Posterior cingulate gyrus (tissue), 11 donors: ENCODE measurements around the gene EMC7.
A peak's percentile ranks its signal among the peaks of the same experiment; 100 is the strongest.
"Not testable (repeated sequence)": the region's sequence is repeated elsewhere in the genome, so short reads cannot be mapped to it uniquely, and the experiment has no call there.

Experiments
- DNase-seq, 10 donors: peaks; one replicate each; pipeline versions ENCODE4 v3.0.0 to v3.0.0-alpha.2; 2020 to 2021; ENCODE audit warnings: mixed read lengths in 3 of 10
- intact Hi-C: fragments of 100-400 bp; cut with DNase I; formaldehyde crosslinking; loops from one replicate; pipeline ENCODE4 v1.15.1; 2023

The EMC7 gene

DNA sequence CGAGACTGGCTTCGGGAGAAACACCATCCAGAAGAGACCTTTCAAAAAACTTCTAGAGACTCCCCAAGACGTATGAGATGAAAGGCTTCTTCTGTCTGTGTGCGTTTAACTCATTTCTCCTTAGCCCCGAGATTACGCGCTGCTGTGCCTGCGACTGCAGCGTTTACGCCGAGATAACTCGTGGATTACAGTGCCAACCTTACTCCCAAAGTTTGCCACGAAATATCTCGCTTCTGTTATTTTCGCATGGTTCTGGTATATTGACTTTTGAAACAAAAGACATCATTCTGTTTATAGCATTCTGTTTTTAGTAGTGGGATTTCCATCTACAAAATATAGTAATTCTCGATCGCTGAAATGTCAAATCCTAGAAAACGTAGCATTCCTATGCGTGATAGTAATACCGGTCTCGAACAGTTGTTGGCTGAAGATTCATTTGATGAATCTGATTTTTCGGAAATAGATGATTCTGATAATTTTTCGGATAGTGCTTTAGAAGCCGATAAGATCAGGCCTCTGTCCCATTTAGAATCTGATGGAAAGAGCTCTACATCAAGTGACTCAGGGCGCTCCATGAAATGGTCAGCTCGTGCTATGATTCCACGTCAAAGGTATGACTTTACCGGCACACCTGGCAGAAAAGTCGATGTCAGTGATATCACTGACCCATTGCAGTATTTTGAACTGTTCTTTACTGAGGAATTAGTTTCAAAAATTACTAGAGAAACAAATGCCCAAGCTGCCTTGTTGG is 688 bp upstream of the EMC7 start:
- intact Hi-C loops: loop anchor here (2.0 kb wide), 1 partner anchor 64 kb away; the partner anchor contains the start of gene AVEN
- DNase-seq: peak in 1 of 10 donors; percentile 17

DNA sequence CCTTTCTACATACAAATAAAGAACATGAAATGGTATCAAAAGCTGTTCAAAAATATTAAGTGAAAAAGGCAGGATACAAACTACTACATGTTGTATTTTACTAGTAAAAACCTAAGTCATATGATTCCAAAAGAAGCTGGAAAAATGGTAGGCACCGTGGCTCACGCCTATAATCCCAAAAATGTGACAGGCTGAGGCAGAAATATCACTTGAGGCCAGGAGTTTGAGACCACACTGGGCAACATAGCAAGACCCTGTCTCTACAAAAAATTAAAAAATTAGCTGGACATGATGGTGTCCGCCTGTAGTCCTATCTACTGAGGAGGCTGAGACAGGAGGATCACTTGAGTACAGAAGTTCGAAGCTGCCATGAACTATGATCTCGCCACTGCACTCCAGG is 1.7 kb downstream of the EMC7 start:
- DNase-seq: peak in 1 of 10 donors; percentile 24
- intact Hi-C loops: no loop called here

DNA sequence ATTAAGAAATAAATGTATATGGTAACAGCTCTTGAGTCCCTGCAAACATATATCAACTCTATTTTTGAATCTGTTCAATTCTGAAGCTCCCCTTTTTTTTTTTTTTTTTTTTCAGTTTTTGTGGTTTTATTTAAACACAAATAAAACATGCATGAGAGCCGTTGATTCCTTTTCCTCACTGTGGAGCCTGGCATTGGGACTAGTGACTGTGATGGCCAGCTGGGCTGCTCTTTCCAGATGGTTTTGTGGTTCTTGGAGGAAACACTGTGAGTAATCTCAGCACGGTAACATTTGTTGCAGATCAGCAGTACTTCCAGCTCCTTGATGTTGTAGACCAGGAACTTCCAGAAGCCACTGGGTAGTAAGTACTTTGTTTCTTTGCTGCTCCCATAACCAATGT is 15.9 kb downstream of the EMC7 start:
- DNase-seq: no peak
- intact Hi-C loops: no loop called here

DNA sequence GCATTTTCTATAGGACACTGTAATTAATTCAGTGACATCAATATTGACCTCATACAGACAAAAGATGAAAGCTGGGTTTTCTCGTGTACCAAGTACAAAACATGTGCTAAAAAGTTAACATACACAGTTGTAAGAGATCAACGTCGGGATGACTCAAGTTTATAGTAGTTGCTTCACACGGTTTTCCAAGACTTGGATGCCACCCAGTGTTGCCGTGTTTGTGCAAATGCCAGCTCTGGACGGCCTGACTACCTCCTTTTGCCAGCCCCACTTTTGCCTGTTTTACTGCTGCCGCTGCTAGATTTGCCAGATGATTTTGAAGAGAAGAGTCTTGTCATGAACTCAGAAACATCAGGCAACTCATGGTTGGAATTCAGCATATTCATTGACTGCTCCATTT is 17.6 kb downstream of the EMC7 start:
- DNase-seq: peak in 7 of 10 donors; percentile 18 to 88 (median 42)
- intact Hi-C loops: no loop called here

DNA sequence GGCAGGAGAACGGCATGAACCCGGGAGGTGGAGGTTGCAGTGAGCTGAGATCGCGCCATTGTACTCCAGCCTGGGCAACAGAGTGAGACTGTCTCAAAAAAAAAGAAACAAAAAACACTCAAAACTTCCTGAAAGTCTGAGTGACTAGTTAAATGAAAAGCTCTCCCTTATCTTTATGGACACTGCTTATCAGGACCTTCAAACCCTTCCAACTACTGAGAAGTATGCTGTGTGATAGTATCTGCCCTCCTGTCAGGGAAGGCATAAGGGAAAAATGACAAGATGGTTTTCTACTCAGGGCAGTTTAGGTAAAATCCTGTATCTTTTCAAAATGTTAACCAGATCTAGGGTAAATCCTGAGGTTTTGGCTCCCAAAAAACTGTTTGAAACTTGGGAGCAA is 21.8 kb downstream of the EMC7 start:
- DNase-seq: no peak
- intact Hi-C loops: no loop called here

DNA sequence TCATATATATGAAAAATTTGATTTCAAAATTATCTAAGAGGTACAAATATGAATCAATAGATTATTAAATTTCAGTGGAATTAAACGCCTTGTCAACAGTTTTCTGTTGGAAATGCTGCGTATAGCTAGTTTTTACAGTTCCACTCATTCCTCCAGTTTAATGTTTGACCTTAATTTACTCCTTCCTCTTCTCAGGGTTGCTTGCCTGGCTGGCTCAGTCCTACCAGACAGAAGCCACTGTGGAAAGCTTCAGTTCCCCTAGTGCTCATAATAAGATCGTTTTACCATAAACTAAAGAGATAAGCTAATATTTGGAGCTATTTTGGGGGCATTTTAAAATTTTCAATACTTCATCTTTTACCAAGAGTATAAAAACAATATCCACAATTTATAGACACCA is 22.8 kb downstream of the EMC7 start:
- no peak for DNase-seq
- intact Hi-C loops: no loop called here

DNA sequence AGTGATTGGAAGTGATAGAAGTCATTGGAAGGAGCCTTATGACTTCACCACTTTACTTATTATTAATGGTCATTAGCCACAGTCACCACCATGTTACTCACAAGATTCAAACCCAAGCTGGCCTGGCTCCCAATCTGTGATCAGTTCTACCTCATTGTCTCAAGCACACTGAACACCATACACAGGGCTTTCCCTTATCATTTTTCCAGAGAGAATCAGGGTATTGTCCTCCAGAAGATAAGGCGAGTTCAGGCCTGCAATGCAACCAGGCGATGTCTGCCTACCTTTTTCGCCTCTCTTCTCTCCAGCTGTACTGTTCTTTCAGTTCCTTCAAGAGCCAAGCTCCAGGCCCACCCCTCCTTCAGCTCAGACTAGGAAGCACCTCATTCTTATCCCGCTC is 24.9 kb downstream of the EMC7 start:
- DNase-seq: no peak
- intact Hi-C loops: no loop called here

DNA sequence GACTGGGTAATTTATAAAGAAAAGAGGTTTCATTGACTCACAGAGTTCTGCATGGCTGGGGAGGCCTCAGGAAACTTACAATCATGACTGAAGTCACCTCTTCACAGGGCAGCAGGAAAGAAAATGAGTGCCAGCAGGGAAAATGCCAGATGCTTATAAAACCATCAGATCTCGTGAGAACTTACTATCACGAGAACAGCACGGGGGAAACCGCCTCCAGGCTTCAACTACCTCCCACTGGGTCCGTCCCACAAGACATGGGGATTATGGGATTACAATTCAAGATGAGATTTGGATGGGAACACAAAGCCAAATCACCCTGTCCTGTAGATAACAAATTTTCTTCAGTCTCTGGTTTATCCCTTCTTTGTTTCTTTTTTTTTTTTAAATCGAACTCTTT is 31.7 kb downstream of the EMC7 start:
- DNase-seq: no peak
- intact Hi-C loops: no loop called here

DNA sequence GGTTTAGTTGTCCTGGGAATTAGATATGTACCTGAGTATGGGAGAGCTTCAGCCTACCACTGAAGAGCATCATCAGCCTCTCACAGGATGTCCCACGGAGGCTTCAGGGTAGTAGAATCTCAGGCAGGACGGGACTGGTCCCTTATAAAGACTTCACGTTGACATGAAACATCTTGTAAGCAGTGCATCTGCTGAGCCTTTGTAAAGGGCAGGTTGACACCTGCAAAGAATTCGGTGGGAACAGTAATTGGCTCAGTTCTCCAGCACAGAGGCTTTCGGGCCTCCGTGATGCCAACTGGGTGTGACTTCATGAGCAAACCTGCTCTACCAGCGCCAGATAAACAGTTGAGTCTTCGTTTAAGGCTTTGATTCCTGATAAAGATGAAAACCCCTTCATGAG is 35.7 kb downstream of the EMC7 start:
- DNase-seq: no peak
- intact Hi-C loops: no loop called here

DNA sequence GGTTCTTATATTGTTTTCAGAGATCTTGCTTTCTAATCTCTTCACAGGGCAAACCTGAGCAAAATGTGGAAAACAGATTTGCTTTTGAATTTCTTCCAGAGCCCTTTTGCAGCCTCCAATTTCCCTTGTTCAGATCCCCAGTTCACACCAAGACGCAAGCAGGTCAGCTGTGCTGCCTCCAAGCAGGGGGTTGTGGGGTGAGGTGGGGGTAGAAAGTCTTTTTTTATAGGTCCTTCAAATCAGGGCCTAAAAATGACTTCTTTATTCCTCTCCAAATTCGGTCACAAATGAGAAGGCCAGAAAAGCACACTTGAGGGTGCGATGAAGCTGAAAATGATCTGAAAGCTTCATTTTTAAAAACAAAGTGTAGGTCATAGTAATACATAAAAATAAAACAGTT is 36.4 kb downstream of the EMC7 start:
- intact Hi-C loops: no loop called here
- no peak for DNase-seq

DNA sequence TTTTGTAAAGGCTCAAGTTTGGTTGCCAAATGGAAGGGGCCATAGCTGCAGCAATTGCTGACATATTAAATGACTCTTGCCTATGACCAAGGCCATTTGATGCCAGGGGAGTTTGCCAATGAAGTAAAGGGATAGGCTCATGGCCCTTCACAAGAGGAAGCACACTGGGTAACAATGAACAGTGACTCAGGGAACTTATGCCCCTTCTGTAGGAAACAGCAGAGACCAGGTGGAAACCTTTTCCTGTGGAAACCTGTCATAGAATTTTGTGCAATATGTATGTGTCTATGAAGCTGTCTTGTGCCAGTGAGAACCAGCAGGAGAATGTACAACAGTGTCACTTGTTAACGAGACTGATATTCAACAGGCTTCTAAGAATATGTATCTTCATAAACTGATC is 37.2 kb downstream of the EMC7 start:
- intact Hi-C loops: loop anchor here (5.0 kb wide), 1 partner anchor 303 kb away; the partner anchor contains the start of gene LPCAT4
- no peak for DNase-seq

DNA sequence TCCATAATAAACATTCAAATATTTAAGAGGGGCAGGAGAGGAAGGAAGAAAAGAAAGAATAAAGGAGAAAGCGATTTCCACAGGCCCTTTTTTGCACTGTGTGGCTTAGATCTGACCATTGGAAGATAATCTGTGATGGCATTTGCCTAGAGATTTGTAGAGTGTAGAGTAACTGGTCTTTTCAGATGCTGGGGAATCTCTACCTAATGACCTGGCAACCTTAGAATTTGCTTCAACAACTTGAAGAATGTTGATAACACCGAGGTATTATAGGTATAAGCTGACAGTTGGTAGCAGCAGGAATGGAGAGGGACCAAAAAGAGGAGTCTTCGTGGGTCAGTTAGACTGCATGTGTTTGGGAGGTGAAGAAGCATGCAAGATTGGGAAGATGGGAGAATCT is 41.7 kb downstream of the EMC7 start:
- intact Hi-C loops: loop anchor here (5.0 kb wide), 1 partner anchor 307 kb away; the partner anchor contains the start of gene LPCAT4
- DNase-seq: no peak

DNA sequence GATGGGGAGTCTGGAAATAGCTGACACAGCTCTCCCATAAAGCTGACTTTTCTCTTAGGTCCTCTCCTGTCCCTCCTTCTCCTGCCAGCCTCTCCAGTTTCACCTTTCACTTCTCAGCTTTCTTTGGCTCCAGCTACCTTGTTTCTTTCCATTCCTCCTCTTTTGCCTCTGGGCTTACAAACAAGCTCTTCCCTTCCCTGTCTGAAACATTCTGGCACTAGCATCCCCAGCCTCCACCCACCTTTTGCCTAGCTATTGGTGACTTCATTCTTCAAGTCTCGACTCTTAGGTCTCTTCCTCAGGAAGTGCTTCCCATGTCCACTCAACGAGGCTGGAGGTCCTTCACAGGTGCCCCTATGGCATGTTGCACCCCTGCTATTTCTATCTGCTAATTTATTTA is 42.2 kb downstream of the EMC7 start:
- DNase-seq: no peak
- intact Hi-C loops: no loop called here

DNA sequence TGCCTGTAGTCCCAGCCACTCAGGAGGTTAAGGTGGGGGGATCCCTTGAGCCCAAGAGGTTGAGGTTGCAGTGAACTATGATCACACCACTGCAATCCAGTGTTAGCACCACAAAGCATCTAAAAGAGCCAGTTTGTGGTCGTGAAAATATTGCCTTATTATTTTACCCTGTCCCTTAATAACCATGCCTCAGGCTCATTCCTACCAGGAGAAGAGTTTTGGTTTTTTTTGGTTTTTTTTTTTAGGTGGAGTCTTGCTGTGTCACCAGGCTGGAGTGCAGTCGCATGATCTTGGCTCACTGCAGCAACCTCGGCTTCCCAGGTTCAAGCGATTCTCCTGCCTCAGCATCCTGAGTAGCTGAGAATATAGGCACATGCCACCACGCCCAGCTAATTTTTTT is 44.8 kb downstream of the EMC7 start:
- intact Hi-C loops: no loop called here
- no peak for DNase-seq

DNA sequence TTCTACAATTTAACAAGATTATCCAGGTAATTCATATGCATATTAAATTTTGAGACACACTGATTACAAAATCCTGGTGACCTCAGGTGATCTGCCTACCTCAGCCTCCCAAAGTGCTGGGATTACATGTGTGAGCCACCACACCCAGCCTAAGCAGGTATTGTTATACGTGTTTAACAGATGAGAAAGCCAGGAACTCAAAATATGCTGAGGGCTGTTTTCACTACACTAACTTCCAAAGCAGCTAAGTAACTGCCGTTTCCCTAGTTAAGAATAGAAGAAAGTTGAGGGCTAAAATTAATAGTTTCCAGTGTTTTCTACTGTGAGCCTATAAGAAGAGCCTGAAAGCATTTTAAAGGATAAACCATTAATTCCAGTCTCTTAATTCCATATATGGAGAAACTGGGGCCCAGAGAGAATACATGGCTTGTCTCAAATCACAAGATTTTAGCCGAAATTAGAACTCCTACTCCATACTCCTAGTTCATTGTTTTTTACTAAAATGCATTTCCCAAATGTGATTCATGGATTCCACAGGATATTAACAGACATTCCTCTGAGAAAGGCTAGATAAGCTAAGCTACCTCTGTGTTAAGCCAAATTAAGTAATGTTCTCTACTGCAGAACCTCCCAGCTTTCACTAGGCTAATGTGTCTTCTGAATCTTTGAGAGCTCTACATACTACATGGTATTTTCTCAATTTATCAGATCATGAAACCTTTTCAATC is 45.6 kb downstream of the EMC7 start:
- intact Hi-C loops: no loop called here
- DNase-seq: no peak

DNA sequence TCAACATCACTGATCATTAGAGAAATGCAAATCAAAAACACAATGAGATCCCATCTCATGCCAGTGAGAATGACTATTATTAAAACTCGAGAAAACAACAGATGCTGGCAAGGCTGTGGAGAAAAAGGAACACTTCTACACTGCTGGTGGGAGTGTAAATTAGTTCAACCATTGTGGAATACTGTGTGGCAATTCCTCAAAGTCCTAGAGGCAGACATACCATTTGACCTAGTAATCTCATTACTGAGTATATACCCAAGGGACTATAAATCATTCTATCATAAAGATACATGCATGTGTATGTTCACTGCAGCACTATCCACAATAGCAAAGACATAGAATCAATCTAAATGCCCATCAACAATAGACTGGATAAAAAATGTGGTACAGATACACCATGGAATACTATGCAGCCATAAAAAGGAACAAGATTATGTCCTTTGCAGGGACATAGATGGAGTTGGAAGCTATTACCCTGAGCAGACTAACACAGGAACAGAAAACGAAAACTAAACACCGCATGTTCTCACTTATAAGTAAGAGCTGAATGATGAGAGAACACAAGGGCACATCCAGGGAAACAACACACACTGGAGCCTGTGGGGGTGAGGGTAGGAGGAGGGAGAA is 47.5 kb downstream of the EMC7 start:
- DNase-seq: no peak
- intact Hi-C loops: no loop called here

DNA sequence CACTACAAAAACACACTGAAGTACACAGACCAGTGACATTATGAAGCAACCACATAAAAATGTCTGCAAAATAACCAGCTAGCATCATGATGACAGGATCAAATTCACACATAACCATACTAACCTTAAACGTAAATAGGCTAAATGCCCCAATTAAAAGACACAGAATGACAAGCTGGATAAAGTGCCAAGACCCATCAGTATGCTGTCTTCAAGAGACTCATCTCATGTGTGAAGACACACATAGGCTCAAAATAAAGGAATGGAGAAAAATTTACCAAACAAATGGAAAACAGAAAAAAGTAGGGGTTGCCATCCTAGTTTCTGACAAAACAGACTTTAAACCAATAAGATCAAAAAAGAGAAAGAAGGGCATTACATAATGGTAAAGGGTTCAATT is 51.3 kb downstream of the EMC7 start:
- intact Hi-C loops, DNase-seq: not testable (repeated sequence)

DNA sequence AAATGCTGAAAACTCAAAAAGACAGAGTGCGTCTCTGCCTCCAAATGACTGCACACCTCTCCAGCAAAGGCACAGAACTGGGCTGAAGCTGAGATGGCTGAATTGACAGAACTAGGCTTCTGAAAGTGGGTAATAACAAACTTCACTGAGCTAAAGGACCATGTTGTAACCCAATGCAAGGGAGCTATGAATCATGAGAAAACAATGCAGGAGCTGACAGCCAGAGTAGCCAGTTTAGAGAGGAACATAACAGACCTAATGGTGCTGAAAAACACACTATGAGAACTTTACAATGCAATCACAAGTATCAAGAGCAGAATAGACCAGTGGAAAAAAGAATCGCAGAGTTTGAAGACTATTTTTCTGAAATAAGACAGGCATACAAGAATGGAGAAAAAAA is 52.5 kb downstream of the EMC7 start:
- DNase-seq: no peak
- intact Hi-C loops: no loop called here

DNA sequence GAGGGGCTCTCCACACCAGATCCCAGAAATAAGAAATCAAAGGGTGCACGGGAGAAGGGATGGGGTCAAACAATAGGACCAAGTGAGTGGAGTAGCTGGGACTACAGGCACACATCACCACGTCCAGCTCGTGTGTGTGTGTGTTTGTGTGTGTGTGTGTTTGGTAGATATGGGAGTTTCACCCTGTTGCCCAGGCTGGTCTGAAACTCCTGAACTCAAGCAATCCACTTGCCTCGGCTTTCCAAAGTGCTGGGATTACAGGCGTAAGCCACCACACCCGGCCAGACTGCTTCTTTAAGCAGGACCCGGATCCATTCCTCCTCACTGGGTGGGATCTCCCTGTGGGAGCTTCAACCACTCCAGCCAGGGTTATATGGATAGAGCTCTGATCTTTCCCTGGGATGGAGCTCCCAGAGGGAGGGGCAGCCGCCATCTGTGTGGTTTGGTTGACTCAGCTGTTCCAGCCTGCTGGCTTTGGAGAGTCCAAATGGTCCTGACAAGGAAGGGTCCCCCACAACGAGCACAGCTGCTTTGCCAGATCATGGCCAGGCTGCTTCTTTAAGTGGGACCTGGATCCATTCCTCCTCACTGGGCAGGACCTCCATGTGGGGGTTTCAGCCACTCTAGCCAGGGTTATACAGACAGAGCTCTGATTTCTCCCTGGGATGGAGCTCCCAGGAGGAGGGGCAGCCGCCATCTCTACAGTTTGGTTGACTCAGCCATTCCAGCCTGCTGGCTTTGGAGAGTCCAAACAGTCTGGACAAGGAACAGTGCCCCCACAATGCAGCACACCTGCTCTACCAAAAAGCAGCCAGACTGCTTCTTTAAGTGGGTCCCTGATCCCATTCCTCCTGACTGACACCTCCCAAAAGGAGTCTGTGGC is 53.5 kb downstream of the EMC7 start:
- DNase-seq: no peak
- intact Hi-C loops: no loop called here

DNA sequence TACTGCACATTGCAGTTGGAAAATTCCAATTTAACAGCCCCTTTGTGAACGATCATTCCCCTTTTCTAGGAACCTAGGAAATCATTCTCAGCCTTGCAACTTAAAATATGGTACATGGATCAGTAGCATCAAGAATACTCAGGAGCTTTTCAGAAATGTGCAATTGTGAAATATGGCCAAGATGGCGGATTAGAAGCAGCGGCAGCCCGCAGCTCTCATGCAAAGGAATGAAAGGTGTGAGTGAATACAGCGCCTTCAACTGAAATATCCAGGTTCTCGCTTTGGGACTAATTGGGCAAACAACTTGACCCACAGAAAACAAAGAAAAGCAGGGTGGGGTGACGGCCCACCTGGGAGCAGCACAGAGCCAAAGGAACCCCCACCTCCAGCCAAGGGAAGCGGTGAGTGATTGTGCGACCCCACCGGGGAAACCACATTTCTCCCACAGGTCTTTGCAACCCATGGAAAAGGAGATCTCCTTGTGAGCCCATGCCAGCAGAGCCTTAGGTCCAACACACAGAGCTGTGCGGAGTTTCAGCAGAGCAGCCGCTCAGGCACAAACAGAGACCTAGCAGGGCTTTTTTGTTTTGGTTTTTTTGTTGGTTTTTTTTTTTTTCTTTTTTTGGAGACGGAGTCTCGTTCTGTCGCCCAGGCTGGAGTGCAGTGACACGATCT is 55.1 kb downstream of the EMC7 start:
- intact Hi-C loops: no loop called here
- DNase-seq: no peak
